HCT116 (cell line): ENCODE measurements around the gene PIEZO2. TPM values are rescaled to one million over a fixed set of nuclear protein-coding genes. Genes with fewer than 3 reads are reported as not detected.

Experiments
- ATAC-seq: fragments of 200-7000 bp; cut with Tn5 transposase; 2 replicates; pipeline ENCODE4 v1.9.1; 2020; ENCODE audit warnings: mild to moderate bottlenecking, moderate library complexity
- BruUV-seq: library from RNA; stranded (reverse); fragments of 400-500 nt; replicated peaks from 2 replicates; lab custom pipeline; 2021; lab: Mats Ljungman, UMichigan
- CTCF ChIA-PET: fragments of 300-600 bp; sonication (Branson Sonifier 250); formaldehyde crosslinking; loops from one replicate; lab custom pipeline; 2021; ENCODE audit warnings: antibody characterized with exemption; lab: Charles Lee
- POLR2A ChIA-PET: fragments of 300-600, 350-600 bp; sonication (Branson Sonifier 250); formaldehyde crosslinking; loops from one replicate; lab custom pipeline; 2021; ENCODE audit warnings: antibody characterized with exemption; lab: Charles Lee
- RAD21 ChIA-PET, 2 experiments: fragments of 300-600 bp; sonication (Branson Sonifier 250); formaldehyde crosslinking; loops; one replicate each; lab custom pipeline; 2023; ENCODE audit warnings: low total read pairs in 2 of 2; ENCODE audit not compliant: uncharacterized antibody in 2 of 2, unreplicated experiment in 2 of 2, low non-redundant PET in 1 of 2; lab: Charles Lee
- DNase-seq: peaks from one replicate; pipeline ENCODE4 v3.0.0-alpha.2; 2010; ENCODE audit warnings: low read depth, low spot score
- H2AFZ ChIP-seq: fragments of 200-600 bp; shearing (Covaris generic), sonication (generic); 2 replicates; pipeline ENCODE4 v1.6.1; 2017; ENCODE audit warnings: low read depth, mixed run types, mixed read lengths, antibody characterized with exemption, low read length; ENCODE audit not compliant: poor library complexity, severe bottlenecking
- H3K27ac ChIP-seq: 2 replicates; pipeline ENCODE4 v1.5.1; 2012; ENCODE audit warnings: low read depth, low read length
- H3K27me3 ChIP-seq: fragments of 200-600 bp; sonication (generic); 2 replicates; pipeline ENCODE4 v1.6.1; 2016; ENCODE audit warnings: mixed run types, low read length, mixed read lengths; ENCODE audit not compliant: insufficient read depth
- H3K36me3 ChIP-seq, 2 experiments: fragments of 200-500 bp in 1 of 2; fragments of 200-600 bp in 1 of 2; sonication (Bioruptor generic) in 1 of 2; sonication (generic) in 1 of 2; 2 replicates each; pipeline versions ENCODE4 v1.5.1 to v1.6.1; 2014 to 2016; ENCODE audit warnings: low read length in 2 of 2, inconsistent platforms in 1 of 2, mixed read lengths in 1 of 2, mixed run types in 1 of 2; ENCODE audit not compliant: insufficient read depth in 2 of 2, control insufficient read depth in 1 of 2
- H3K4me1 ChIP-seq, 2 experiments: fragments of 200-600 bp in 1 of 2; sonication (generic) in 1 of 2; 2 replicates each; pipeline versions ENCODE4 v1.5.1 to v1.6.1; 2012 to 2017; ENCODE audit warnings: low read length in 2 of 2, inconsistent platforms in 1 of 2, mild to moderate bottlenecking in 1 of 2, mixed read lengths in 1 of 2, mixed run types in 1 of 2, moderate library complexity in 1 of 2; ENCODE audit not compliant: insufficient read depth in 2 of 2, control insufficient read depth in 1 of 2
- H3K4me2 ChIP-seq: fragments of 200-600 bp; sonication (generic); 2 replicates; pipeline ENCODE4 v1.6.1; 2017; ENCODE audit warnings: mixed run types, low read length, mixed read lengths
- H3K4me3 ChIP-seq, 2 experiments: fragments of 200-600 bp in 1 of 2; sonication (generic) in 1 of 2; replicated peaks in 1 of 2; 2 replicates each; pipeline ENCODE4 v1.5.1; 2011 to 2016; ENCODE audit warnings: low read length in 2 of 2, control low read depth in 1 of 2, low read depth in 1 of 2, mild to moderate bottlenecking in 1 of 2, mixed read lengths in 1 of 2, mixed run types in 1 of 2
- H3K79me2 ChIP-seq: fragments of 200-600 bp; sonication (generic); 2 replicates; pipeline ENCODE4 v1.6.1; 2017; ENCODE audit warnings: mild to moderate bottlenecking, mixed run types, low read length, moderate library complexity, mixed read lengths; ENCODE audit not compliant: insufficient read depth
- H3K9ac ChIP-seq: fragments of 200-600 bp; sonication (generic); 2 replicates; pipeline ENCODE4 v1.6.1; 2016; ENCODE audit warnings: low read length, mixed read lengths
- H3K9me2 ChIP-seq: fragments of 200-600 bp; sonication (generic), shearing (Covaris generic); 2 replicates; pipeline ENCODE4 v1.6.1; 2017; ENCODE audit warnings: mixed run types, mild to moderate bottlenecking, moderate library complexity; ENCODE audit not compliant: insufficient read depth
- H3K9me3 ChIP-seq, 2 experiments: fragments of 200-500 bp in 1 of 2; fragments of 200-600 bp in 1 of 2; sonication (Bioruptor generic) in 1 of 2; sonication (generic) in 1 of 2; 2 replicates each; pipeline ENCODE4 v1.6.1; 2014 to 2017; ENCODE audit warnings: low read length in 2 of 2, mixed read lengths in 2 of 2, inconsistent platforms in 1 of 2, low read depth in 1 of 2, mild to moderate bottlenecking in 1 of 2, mixed run types in 1 of 2, moderate library complexity in 1 of 2; ENCODE audit not compliant: control insufficient read depth in 1 of 2, insufficient read depth in 1 of 2
- H4K20me1 ChIP-seq: fragments of 200-600 bp; sonication (generic), shearing (Covaris generic); 2 replicates; pipeline ENCODE4 v1.6.1; 2017; ENCODE audit warnings: mixed run types, mild to moderate bottlenecking, moderate library complexity; ENCODE audit not compliant: insufficient read depth
- CBX3 ChIP-seq: IDR thresholded peaks from 2 replicates; pipeline ENCODE4 v1.6.1; 2012; ENCODE audit warnings: low read depth
- ELF1 ChIP-seq: IDR thresholded peaks from 2 replicates; pipeline ENCODE4 v1.6.1; 2012; ENCODE audit warnings: low read depth, borderline replicate concordance
- EZH2 ChIP-seq: fragments of 200-600 bp; sonication (generic); IDR thresholded peaks from 2 replicates; pipeline ENCODE4 v1.6.1; 2017; ENCODE audit warnings: antibody characterized with exemption, mixed run types
- EZH2phosphoT487 ChIP-seq: fragments of 200-600 bp; IDR thresholded peaks from 2 replicates; pipeline ENCODE4 v1.6.1; 2018; ENCODE audit warnings: antibody characterized with exemption, borderline replicate concordance
- FOSL1 ChIP-seq: IDR thresholded peaks from 2 replicates; pipeline ENCODE4 v1.6.1; 2012; ENCODE audit warnings: low read depth
- JUND ChIP-seq: IDR thresholded peaks from 2 replicates; pipeline ENCODE4 v1.6.1; 2012
- POLR2A ChIP-seq: IDR thresholded peaks from 2 replicates; pipeline ENCODE4 v1.7.0; 2011; ENCODE audit warnings: borderline replicate concordance; ENCODE audit not compliant: insufficient read depth, insufficient read length; ENCODE audit errors: extremely low read depth
- POLR2AphosphoS5 ChIP-seq: IDR thresholded peaks from 2 replicates; pipeline ENCODE4 v1.6.1; 2011; ENCODE audit warnings: mild to moderate bottlenecking, low read depth, low read length, moderate library complexity
- SIN3A ChIP-seq: IDR thresholded peaks from 2 replicates; pipeline ENCODE4 v1.6.1; 2012; ENCODE audit warnings: low read depth
- SP1 ChIP-seq: IDR thresholded peaks from 2 replicates; pipeline ENCODE4 v1.6.1; 2012; ENCODE audit warnings: low read depth
- SRF ChIP-seq: IDR thresholded peaks from 2 replicates; pipeline ENCODE4 v1.6.1; 2012; ENCODE audit warnings: low read depth
- YY1 ChIP-seq: IDR thresholded peaks from 2 replicates; pipeline ENCODE4 v1.6.1; 2011; ENCODE audit warnings: low read length, low read depth, moderate library complexity, mild to moderate bottlenecking; ENCODE audit not compliant: insufficient replicate concordance; ENCODE audit errors: extremely low read depth
- ZFX ChIP-seq: fragments of 450-650 bp; IDR thresholded peaks from 2 replicates; pipeline ENCODE4 v1.6.1; 2017
- ZNF274 ChIP-seq: fragments of 200-500 bp; sonication (Bioruptor generic); IDR thresholded peaks from 2 replicates; pipeline ENCODE4 v1.6.1; 2014; ENCODE audit warnings: mild to moderate bottlenecking, low read depth, low read length, inconsistent platforms
- intact Hi-C: fragments of 100-400 bp; cut with micrococcal nuclease; formaldehyde crosslinking; loops from 2 replicates; pipeline ENCODE4 v1.10.0; 2022
- total RNA-seq: library from RNA; stranded (reverse); gene quantifications from one replicate; pipeline ENCODE4 v1.2.1, GENCODE V29; 2021; ENCODE audit not compliant: unreplicated experiment
- TF ChIP-seq, protein P1 (sequence below): IDR thresholded peaks from 2 replicates; pipeline ENCODE4 v1.6.1; 2012
- TF ChIP-seq, protein P2 (sequence below): IDR thresholded peaks from 2 replicates; pipeline ENCODE4 v1.6.1; 2012
- TF ChIP-seq, protein P3 (sequence below), 3 experiments: fragments of 200-600 bp in 1 of 3; sonication (generic) in 1 of 3; IDR thresholded peaks in 2 of 3; conservative IDR thresholded peaks in 1 of 3; 2 replicates each; pipeline ENCODE4 v1.5.1; 2012 to 2017; ENCODE audit warnings: low read depth in 2 of 3, low read length in 2 of 3, antibody characterized with exemption in 1 of 3, borderline replicate concordance in 1 of 3, control low read depth in 1 of 3, mild to moderate bottlenecking in 1 of 3, mixed read lengths in 1 of 3, mixed run types in 1 of 3, moderate library complexity in 1 of 3; ENCODE audit not compliant: insufficient read depth in 1 of 3

Gene PIEZO2
- total RNA-seq, 1 experiment from 2014 or later, result 0.34 TPM

DNA sequence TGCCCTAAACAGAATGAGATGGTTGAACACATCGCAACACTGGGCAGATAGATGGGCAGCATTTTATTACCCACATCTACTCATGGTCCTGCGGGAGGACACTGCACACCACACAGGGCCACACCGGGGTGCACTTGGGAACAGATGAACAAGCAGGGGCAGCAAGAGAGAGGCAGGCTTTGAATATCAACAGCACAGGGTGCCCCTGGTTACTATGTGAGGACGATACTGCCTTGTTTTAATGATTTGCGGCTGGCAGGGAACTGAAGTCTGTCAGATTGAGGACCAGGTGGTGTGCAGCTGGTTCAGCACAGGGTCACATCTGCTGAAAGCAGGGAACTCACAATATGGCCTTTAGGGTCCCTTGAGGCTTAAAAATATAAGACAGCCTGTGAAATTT is 195.7 kb downstream of the PIEZO2 start:
- Histone ChIP-seq H3K4me2 (no peak overlapping the region), H3K79me2 (no peaks in the 10 kb centered on the region), H3K27ac (no peak overlapping the region), H4K20me1 (no peaks in the 10 kb centered on the region), H3K4me1 (no peaks in the 10 kb centered on the region), H3K36me3 (no peaks in the 10 kb centered on the region), H3K27me3 (no peaks in the 10 kb centered on the region), H3K9me2 (no peaks in the 10 kb centered on the region), H3K9me3 (no peaks in the 10 kb centered on the region; a peak in 1 of 4 replicates), H3K4me3 (no peak overlapping the region), H2AFZ (no peak overlapping the region), H3K9ac (no peak overlapping the region)
- ATAC-seq (no peak), DNase-seq (no peak)
- TF ChIP-seq ZNF274, result no peak
- no peak for TF ChIP-seq ZFX
- CTCF ChIA-PET, result no interaction called here
- POLR2A ChIA-PET, result no interaction called here
- RAD21 ChIA-PET, result no interaction called here
- BruUV-seq, result no TSS peak
- intact Hi-C loops, result no loop called here

DNA sequence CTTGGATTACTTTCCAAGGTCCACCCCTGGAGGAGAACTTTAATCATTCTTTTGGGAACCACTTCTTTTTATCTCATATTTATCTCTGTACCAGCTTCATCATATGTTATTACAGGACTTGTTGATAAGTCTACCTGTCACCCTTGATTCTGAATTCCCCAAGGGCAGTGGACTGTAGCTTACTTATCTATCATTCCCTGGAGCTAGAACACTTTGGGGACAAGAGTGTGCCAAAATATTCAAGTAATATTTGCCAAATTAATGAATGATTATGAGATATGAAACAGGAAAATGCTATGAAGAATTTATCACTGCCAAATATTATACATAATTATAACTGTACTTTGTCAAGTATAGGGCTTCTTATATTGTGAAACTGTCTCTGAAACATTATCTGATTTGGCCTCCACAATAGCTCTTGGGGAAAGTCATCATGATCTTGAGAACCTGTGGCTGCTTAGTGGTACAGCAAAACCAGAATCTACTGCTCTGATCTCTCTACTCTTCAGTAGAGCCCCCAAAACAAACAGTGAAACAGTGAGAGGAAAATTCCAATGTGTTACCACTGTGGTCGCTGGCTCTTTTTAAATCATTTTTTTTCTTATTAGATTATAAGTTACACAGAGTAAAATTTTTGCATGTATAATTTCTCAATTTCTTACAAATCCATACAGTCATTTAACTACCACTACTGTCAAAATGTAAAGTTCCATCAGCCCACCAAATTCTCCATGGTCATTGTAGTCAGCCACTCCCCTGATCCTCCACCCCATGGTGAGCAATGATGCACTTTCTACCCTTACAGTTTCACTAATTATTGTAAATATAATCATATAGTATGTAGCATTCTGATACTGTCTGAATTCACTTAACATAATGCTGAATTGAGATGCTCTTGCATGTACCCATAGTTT is 197.5 kb downstream of the PIEZO2 start:
- Histone ChIP-seq H3K9ac (no peak overlapping the region), H3K27me3 (no peaks in the 10 kb centered on the region), H3K9me3 (no peaks in the 10 kb centered on the region; a peak in 1 of 4 replicates), H4K20me1 (no peaks in the 10 kb centered on the region), H3K4me1 (no peaks in the 10 kb centered on the region), H3K79me2 (no peaks in the 10 kb centered on the region), H3K4me2 (no peak overlapping the region), H3K9me2 (no peaks in the 10 kb centered on the region), H3K27ac (no peak overlapping the region), H3K4me3 (no peak overlapping the region), H2AFZ (no peak overlapping the region), H3K36me3 (no peaks in the 10 kb centered on the region)
- CTCF ChIA-PET, result no interaction called here
- no peak for DNase-seq
- POLR2A ChIA-PET, result no interaction called here
- RAD21 ChIA-PET, result no interaction called here
- ATAC-seq, result no peak
- BruUV-seq, result no TSS peak
- intact Hi-C loops, result no loop called here
- TF ChIP-seq, protein P1, sequence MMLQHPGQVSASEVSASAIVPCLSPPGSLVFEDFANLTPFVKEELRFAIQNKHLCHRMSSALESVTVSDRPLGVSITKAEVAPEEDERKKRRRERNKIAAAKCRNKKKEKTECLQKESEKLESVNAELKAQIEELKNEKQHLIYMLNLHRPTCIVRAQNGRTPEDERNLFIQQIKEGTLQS, result no peak
- no peak for TF ChIP-seq EZH2phosphoT487
- TF ChIP-seq POLR2AphosphoS5, result no peak
- TF ChIP-seq JUND, result no peak
- TF ChIP-seq, protein P2, sequence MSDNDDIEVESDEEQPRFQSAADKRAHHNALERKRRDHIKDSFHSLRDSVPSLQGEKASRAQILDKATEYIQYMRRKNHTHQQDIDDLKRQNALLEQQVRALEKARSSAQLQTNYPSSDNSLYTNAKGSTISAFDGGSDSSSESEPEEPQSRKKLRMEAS, result no peak
- no peak for TF ChIP-seq FOSL1
- TF ChIP-seq SP1, result no peak
- TF ChIP-seq CBX3, result no peak
- TF ChIP-seq, protein P3, sequence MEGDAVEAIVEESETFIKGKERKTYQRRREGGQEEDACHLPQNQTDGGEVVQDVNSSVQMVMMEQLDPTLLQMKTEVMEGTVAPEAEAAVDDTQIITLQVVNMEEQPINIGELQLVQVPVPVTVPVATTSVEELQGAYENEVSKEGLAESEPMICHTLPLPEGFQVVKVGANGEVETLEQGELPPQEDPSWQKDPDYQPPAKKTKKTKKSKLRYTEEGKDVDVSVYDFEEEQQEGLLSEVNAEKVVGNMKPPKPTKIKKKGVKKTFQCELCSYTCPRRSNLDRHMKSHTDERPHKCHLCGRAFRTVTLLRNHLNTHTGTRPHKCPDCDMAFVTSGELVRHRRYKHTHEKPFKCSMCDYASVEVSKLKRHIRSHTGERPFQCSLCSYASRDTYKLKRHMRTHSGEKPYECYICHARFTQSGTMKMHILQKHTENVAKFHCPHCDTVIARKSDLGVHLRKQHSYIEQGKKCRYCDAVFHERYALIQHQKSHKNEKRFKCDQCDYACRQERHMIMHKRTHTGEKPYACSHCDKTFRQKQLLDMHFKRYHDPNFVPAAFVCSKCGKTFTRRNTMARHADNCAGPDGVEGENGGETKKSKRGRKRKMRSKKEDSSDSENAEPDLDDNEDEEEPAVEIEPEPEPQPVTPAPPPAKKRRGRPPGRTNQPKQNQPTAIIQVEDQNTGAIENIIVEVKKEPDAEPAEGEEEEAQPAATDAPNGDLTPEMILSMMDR (IDR thresholded peaks at IDR 0.05 in 2 of 3, conservative IDR thresholded peaks at IDR 0.05 in 1 of 3; ENCODE audit: borderline replicate concordance in 1 of 3, insufficient read depth in 1 of 3, low read depth in 2 of 3, low read length in 2 of 3), result no peak
- TF ChIP-seq ZNF274, result no peak
- no peak for TF ChIP-seq SRF
- no peak for TF ChIP-seq EZH2
- TF ChIP-seq ELF1, result no peak
- TF ChIP-seq SIN3A, result no peak
- TF ChIP-seq ZFX, result no peak
- TF ChIP-seq YY1, result no peak
- no peak for TF ChIP-seq POLR2A
